ENCODE measurements around the gene DCAF17.

Gene DCAF17

GRCh38 chr2:171452773-171453172 is 18.7 kb downstream of the DCAF17 start:
- Histone ChIP-seq H3K27ac (ENCODE audit: low read depth, low read length, poor library complexity, severe bottlenecking) (no peak overlapping the region), H3K9ac (ENCODE audit: low read length) (no peak overlapping the region), H3K4me3 (ENCODE audit: low read depth, low read length, poor library complexity, severe bottlenecking) (no peak overlapping the region), H3K4me2 (ENCODE audit: low read length) (no peak overlapping the region), H3K27me3 (ENCODE audit: insufficient read depth, low read length) (no peaks in the 10 kb centered on the region), H3K9me2 (ENCODE audit: low read depth, low read length) (no peaks in the 10 kb centered on the region), H3K9me3 (ENCODE audit: low read length) (0 out of 2 replicates have a peak, but pooled peaks cover 4% of the 10 kb centered on the region), H3K79me2 (ENCODE audit: insufficient read depth, low read length) (no peaks in the 10 kb centered on the region), H2AFZ (ENCODE audit: low read length) (no peak overlapping the region), H3K4me1 (ENCODE audit: insufficient read depth, low read length, severe bottlenecking) (no peaks in the 10 kb centered on the region), H4K20me1 (ENCODE audit: insufficient read depth, low read length) (no peaks in the 10 kb centered on the region), H3F3A (ENCODE audit: insufficient read depth, low read length) (no peaks in the 10 kb centered on the region), H3K36me3 (ENCODE audit: insufficient read depth, low read length) (peaks cover 84% of the 10 kb centered on the region)
- TF ChIP-seq CTCF (IDR thresholded peaks at IDR 0.05; ENCODE audit: low read length) (no peak), EZH2 (IDR thresholded peaks at IDR 0.05; ENCODE audit: borderline replicate concordance, low read length) (no peak)

GRCh38 chr2:171459498-171459897 is 25.5 kb downstream of the DCAF17 start:
- no peak for TF ChIP-seq CTCF (IDR thresholded peaks at IDR 0.05; ENCODE audit: low read length)
- no peak for TF ChIP-seq EZH2 (IDR thresholded peaks at IDR 0.05; ENCODE audit: borderline replicate concordance, low read length)
- Histone ChIP-seq H3K4me1 (ENCODE audit: insufficient read depth, low read length, severe bottlenecking) (no peaks in the 10 kb centered on the region), H3K4me3 (ENCODE audit: low read depth, low read length, poor library complexity, severe bottlenecking) (no peak overlapping the region), H3K9me2 (ENCODE audit: low read depth, low read length) (no peaks in the 10 kb centered on the region), H3K79me2 (ENCODE audit: insufficient read depth, low read length) (no peaks in the 10 kb centered on the region), H3K36me3 (ENCODE audit: insufficient read depth, low read length) (peaks cover 54% of the 10 kb centered on the region), H3K9me3 (ENCODE audit: low read length) (0 out of 2 replicates have a peak, but pooled peaks cover 4% of the 10 kb centered on the region), H4K20me1 (ENCODE audit: insufficient read depth, low read length) (no peaks in the 10 kb centered on the region), H3F3A (ENCODE audit: insufficient read depth, low read length) (no peaks in the 10 kb centered on the region), H3K27ac (ENCODE audit: low read depth, low read length, poor library complexity, severe bottlenecking) (no peak overlapping the region), H3K27me3 (ENCODE audit: insufficient read depth, low read length) (no peaks in the 10 kb centered on the region), H2AFZ (ENCODE audit: low read length) (no peak overlapping the region), H3K9ac (ENCODE audit: low read length) (no peak overlapping the region), H3K4me2 (ENCODE audit: low read length) (no peak overlapping the region)

- H3K9me3 ChIP-seq (ENCODE audit: low read length): 0 out of 2 replicates have a peak, but pooled peaks cover 4% of the 10 kb centered on the region
- no peak overlapping the region for H3K27ac ChIP-seq (ENCODE audit: low read depth, low read length, poor library complexity, severe bottlenecking)
- H3K79me2 ChIP-seq (ENCODE audit: insufficient read depth, low read length): no peaks in the 10 kb centered on the region
- peaks cover 47% of the 10 kb centered on the region for H3K36me3 ChIP-seq (ENCODE audit: insufficient read depth, low read length)
- no peaks in the 10 kb centered on the region for H4K20me1 ChIP-seq (ENCODE audit: insufficient read depth, low read length)
- H3K4me1 ChIP-seq (ENCODE audit: insufficient read depth, low read length, severe bottlenecking): no peaks in the 10 kb centered on the region
- no peaks in the 10 kb centered on the region for H3K27me3 ChIP-seq (ENCODE audit: insufficient read depth, low read length)
- H3K4me2 ChIP-seq (ENCODE audit: low read length): no peak overlapping the region
- no peak overlapping the region for H3K4me3 ChIP-seq (ENCODE audit: low read depth, low read length, poor library complexity, severe bottlenecking)
- H2AFZ ChIP-seq (ENCODE audit: low read length): no peak overlapping the region
- H3K9ac ChIP-seq (ENCODE audit: low read length): no peak overlapping the region
- H3F3A ChIP-seq (ENCODE audit: insufficient read depth, low read length): no peaks in the 10 kb centered on the region
- TF ChIP-seq CTCF (IDR thresholded peaks at IDR 0.05; ENCODE audit: low read length): no peak
- TF ChIP-seq EZH2 (IDR thresholded peaks at IDR 0.05; ENCODE audit: borderline replicate concordance, low read length): no peak
- no peaks in the 10 kb centered on the region for H3K9me2 ChIP-seq (ENCODE audit: low read depth, low read length)
These were observed 26.5 kb downstream of the DCAF17 start for GRCh38 chr2:171460537-171460936.

Measured in OCI-LY1 (cell line).